HPDE6-E6E7 (cell line): ENCODE data around the gene MBP.

Experiments used
- DNase-seq: peaks from one replicate; pipeline ENCODE4 v3.0.0; 2011; ENCODE audit warnings: missing footprints; ENCODE audit errors: extremely low spot score

The MBP gene

DNA sequence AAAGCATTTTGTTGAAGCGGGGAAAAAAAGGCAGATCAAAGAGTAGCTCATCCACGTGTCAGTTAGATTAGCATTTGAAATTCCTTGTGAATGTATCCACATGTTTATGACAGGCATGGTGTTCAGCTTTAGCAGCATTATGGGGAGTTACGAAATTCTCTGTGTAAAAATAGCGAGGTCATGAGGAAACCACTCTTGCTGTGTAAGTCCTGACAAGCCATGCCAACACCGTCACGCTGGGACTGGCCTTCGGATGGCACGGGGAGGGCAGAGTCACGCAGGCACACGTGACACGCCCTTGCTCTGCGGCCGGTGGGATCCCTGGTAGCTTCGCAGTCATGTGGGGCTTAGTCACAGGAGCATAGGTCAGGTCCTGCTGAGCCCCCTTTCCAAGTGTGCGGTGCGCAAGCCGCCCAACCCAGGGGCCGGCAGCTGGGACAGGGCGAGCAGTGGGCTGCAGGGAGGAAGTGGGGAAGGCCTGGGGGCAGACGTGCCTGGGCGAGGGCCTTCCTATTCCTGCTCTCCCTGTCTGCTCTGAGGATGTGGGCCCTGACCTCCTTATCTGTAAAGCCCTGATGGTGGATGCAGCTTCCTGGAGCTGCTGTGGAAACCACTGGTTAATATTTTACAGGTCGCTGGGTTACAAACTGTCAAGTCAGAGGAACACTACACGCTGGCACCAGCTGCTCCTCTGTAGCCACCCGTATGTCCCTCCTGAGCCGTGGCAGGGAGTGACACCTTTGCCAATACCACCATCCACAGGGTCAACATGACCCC is 18.0 kb downstream of the MBP start:
- DNase-seq = peak; percentile 88

DNA sequence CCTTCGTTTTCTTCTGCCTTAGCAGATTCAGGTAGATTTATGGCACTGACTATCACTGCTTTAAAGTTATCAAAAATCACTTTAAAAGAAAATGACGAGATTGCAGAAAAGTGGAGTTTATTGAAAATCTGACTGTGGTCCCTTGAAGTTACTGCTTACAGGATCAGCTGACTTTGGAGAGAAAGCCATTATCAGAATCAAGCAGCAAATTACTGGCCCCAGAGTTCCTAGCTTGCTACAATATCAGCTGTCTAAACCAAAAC is 18.5 kb downstream of the MBP start:
- DNase-seq = no peak

DNA sequence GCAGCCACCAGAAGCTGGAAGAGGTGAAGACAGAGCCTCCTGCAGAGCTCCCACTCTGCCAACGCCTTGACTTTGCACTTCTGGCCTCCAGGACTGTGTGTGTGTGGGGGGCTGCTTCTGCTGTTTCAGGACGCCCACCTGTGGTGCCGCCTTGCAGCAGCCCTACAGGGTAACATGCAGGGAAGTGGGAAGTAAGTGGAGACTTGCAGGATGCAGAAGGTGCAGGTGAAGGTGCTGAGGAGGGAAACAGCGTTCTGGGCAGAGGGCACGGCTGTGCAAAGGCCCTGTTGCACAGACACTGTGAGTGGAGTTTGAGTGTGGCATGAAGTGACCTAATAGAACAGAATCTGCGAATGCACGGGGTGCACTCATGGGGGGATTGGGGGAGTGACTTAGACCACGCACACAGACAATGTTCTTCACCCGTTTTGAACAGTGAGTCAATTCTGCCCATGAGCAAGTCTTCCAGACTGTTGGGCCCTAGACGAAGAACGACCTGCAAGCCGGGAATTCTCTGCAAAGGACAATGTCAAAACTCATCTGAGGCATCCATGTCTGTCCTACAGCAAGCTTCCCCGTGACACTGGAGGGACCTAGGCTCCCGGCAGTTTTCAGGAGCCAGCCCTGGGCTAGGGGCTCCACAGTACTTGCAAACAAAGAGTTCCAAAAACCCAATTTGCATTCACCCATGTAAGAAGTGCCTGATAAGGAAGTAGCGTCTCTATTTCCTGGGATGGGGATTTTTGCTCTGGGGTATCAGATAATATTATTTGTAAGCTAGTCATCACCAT is 19.0 kb downstream of the MBP start:
- DNase-seq = no peak

DNA sequence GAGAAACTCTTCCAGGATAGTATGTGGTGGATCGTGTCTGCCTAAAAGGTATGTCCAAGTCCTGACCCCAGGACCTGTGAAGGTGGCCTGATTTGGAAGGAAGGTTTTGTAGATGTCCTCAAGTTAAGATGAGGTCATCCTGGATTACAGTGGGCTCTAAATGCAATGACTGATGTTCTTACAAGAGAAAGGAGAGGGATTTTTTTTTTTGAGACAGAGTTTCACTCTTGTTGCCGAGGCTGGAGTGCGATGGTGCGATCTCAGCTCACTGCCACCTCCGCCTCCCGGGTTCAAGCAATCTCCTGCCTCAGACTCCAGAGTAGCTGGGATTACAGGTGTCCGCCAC is 19.9 kb downstream of the MBP start:
- no peak for DNase-seq

DNA sequence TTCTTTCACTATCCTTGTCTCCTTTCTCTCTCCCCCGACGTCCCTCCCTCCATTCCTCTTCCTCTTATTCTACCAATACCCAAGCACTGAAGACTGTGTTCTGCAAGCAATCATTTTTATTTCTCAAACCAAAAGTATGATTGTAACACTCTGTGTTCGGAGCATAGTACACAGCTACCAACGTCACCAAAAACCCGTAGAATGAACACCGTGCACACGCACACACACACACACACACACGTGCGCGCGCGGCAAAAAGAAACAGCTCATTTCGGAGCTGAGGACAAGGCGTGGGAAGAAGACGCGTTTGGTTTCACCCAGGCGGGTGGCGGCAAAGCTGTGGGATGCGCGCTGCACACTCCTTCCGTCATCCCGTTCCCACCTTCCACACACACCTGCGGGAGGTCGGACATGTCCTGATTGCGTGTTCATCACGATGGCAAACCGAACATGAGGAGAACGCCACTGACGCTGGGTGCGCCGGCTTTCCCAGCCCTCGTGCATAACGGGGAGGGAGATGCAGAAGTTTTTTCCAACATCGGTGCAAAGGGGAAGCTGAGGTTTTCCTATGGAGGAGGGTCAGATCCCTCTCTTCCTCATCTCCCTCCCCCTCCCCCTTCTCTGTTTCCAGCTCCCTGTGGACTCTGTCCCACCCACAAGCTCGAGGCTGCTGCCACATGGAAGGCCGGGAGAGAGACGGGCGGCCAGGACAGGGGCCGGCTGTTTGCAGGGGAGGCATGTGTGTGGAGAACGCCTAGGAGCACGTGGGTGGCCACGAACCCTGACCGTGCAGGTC is 20.4 kb downstream of the MBP start:
- DNase-seq = no peak

DNA sequence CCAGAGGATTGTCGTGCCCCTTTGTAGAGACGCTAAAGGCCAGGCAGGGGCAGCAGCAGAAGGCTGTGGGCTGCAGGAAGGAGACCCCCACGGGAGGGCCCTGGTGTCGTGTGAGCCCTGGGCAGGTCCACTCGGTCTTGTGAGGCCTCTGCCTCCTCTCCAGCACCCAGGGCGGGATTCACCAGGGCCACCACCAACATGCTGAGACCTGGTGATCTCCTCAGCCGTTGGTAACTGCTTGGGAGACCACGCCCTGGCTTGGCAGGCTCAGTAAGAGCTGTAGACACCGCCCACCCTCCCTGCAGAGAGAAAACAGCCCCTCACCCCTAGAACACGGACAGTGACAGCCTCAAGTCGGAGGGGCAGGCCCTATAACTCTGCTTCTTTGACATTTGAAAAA is 21.1 kb downstream of the MBP start:
- DNase-seq = no peak

DNA sequence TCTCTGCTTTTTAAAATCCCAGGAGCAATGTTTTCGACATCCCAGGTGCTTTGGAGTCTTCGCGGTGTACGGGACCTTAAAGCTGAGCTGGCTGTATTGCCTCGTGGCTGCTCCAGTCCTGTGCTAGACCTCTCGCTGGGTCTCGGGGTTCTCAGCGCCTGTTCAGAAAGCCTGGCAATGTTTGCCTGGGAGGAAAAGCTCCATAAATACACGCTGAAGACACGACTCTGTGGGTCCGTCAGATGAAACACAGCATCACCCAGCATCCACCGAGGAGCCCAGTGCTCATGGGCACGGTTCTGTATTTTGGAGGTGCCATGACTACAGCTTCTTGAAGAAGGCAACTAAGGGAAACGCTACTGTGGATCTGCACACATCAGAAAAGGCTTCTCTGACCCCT is 21.6 kb downstream of the MBP start:
- DNase-seq = no peak

DNA sequence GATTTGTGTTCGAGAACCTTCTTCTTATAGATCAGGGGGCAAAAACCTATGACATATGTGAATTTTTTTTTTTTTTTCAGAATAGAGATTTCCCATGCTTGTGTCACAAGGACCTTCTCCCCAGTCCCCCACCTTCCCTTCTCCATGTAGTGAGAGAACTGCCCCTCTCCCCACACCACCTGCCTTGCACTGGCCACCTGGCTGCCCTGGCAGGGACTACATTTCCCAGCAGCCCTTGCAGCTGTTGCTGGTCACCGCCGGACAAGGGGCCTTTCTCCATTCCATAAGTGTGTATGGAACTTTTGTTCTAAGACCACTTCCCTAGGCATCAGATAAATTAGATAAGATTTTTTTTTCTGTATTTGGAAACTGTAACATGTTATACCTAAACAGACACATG is 22.2 kb downstream of the MBP start:
- DNase-seq = no peak

DNA sequence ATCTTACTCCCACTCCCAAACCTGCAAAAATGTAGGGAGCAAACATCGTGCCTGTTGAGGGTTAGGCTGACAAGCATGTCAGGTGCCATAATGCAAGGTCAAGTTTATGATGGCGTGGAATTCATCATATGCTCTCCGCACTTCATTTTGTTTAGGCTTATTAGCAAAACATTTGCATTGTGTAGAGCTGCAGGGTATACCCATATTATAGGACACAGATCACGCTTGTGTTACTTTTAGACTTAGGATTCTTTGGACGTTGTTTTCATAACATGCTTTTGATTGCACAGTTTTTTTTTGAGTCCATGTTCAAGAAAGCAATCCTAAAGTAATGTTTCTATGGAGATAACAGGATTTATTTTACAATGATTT is 22.9 kb downstream of the MBP start:
- DNase-seq = no peak

DNA sequence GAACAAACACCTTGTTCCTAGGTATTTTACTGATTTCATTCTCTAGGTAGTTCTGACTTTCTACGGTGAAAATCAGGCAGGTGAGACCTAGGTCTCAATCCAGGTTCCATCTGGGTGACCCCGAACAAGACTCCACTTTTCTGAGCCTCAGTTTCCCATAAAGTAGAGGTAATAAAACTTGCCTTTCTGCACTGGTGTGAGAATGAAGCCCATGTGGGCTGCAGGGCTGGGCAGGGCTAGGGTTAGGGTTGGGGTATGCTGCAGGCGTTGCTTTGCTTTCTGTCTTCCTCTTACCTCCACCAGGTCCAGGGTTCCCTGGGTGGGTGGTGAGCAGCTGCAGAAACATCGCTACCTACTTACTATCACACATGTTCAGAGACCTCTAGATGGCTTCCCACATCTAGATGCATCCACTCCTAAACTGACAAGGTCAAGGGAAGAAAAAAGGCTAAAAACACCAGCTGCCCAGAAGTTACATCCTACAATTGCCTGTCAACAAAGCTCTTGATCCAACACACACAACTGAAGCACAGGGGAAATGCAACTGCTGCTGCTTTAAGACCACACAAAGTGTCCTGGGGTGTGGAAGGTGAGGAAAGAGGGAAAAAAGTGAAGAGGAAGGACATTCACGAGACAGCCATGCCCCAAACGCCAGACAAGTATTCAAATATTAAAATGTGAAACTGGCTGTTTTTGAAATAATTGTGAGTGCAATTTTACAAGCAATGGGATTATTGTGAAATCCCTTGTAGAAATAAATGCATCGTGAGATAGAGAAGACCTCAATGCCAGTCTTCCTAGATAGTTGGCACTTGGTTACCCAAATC is 23.5 kb downstream of the MBP start:
- DNase-seq = no peak

DNA sequence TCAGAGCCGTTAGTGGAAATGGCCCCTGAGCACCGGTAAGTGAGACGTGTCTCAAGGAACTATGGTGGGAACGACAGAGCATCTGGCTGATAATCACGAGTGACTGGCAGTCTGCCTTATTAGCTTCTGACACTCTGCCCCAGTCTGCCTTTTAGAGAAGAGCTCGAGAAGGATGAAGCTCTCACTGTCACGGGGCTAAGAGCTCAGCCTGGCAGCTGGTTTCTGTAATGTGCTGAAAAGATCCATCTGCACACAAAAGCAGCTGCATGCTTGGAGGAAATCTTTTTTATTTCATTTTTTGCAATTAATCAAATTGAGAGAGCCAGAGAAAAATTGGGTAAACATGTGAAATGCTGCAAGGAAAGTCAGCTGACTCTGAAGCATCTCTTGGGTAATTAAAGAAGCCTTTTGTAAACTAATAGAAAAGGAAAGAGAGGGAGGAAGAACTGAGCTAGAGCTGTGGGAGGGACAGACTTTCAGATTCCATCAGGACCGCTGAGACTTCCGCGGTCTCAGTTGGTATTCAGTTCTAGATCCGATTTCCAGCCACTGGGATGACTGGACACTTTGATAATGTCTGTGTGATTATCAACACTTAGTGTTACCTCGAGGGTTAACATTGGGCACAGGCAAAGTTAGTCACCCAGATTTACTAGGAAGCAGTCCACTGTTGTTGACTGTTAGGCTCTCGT is 24.4 kb downstream of the MBP start:
- DNase-seq = no peak

DNA sequence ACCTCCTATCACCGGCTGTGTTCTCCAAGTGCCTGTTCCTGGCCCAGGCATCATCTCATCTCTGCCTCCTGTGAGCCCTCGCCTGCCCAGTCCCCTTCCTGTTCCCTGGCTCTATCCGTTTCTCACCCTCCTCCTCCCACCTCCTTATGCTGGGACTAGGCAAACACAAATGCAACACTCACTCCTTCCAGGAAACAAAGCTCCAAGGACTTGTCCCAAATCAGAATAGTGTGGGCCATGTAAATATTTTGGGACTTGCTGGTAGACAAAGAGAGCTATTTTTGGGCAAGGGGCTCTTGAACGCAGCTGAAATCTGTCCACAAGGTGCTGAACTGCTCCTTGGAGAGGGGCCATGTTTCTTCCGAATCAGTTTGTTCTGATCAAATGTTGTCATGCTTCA is 25.3 kb downstream of the MBP start:
- DNase-seq = no peak

DNA sequence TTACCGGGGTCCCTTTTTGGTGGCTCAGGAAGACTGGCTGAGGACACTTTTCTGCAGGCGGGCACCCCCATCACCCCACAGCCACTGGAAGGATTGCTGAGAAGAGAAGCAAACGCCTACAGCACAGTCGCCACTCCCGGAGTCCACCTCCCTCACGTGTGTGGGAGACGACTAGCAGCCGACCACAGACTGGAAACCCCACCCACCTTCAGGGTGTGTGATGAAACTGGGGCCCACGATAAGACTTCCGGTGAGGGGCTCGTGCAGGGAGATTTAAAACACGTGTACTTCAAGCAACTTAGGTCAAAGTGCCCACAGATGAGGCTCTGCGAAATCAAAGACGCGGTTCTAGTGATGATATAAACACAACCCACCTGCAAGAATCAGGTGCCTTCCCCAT is 26.3 kb downstream of the MBP start:
- DNase-seq = no peak

DNA sequence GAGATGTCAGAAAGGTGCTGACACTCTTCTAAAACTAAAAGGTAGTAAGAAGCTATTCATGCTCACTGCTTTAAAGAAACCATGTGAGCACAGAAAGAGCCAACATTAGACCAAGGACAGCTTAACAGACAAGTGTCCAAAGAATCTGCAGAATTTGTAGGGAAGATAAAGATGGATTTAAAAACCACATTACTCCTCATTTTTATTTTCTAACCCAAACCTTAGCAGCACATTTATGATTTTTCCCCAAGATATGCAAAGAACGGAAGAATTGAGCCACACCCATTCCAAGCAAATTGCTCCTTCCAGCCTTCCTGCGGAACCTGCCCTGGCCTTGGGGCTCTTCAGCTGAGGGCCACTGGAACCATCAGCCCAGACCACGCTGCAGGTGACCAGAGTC is 26.9 kb downstream of the MBP start:
- DNase-seq = no peak

DNA sequence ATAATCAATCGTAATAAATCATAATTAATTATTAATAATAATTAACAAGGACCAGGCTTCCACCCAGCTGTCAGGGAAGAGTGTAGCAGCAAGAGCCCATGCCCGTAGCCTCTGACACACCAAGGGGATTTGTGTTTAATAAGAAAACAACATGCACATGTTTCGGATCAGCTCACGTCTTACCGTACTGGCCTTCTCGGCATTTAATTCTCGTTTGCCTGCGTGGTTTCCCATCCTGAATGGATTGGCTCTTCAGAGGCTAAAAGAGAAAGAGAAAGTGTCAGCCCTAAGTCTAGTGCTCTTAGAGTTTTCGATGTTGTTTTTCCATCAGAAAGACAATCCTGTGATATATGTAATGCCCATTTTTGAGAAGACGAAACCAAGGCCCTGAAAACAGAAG is 27.6 kb downstream of the MBP start:
- no peak for DNase-seq

DNA sequence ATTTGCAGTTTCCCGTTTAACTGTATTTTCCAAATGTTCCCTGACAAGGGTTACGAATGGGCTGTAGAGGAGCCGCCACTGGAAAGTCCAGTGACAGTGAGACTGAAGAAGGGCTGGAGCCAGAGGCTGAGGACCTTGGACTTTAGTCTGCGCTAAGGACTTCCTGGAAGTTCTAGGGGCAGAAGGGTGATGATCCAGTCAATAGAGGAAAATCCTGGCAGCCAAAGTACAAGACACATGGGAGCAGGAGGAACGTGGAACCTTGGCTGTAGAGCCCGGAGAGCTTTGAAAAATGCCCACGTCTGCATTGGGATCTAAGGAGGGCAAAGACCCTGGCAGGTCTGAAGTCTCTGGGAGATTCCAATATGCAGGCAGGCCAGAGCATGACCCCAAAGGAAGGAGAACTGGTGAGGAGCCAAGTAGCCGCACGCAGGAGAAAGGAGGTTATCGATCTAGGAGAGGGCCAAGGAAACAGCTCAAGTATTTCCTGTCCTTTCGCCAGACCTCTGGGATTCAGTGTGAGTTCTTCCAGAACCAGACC is 28.5 kb downstream of the MBP start:
- no peak for DNase-seq

DNA sequence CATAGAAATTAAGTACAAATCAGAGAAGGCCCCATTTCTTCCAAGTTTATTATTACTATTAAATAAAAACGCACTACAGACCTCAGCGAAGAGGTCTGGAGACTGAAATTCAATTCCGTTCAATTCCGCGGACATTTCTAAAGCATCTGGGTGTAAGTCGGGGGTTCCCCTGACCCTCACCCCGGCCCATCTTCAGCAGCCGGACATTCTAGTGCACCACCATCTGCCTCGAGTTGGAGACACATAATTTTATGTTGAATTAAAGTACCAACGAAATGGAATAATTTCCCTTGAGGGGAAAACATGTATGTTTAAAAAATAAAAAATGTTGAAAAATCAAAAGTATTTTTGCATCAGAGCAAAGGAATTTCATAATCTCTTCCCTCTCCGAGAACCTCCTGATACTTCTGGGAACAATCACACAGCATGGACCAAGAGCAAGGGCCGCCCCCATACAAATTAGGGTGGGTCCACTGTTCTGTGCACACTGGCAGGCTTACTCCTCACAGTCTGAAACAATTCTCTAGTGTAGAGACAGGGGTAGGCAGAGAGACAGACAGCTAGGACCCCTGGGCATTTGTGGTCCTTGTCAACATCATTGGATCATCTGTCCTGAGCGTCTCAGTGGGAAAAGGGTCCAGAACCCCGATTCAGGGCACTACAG is 29.3 kb downstream of the MBP start:
- DNase-seq = no peak

DNA sequence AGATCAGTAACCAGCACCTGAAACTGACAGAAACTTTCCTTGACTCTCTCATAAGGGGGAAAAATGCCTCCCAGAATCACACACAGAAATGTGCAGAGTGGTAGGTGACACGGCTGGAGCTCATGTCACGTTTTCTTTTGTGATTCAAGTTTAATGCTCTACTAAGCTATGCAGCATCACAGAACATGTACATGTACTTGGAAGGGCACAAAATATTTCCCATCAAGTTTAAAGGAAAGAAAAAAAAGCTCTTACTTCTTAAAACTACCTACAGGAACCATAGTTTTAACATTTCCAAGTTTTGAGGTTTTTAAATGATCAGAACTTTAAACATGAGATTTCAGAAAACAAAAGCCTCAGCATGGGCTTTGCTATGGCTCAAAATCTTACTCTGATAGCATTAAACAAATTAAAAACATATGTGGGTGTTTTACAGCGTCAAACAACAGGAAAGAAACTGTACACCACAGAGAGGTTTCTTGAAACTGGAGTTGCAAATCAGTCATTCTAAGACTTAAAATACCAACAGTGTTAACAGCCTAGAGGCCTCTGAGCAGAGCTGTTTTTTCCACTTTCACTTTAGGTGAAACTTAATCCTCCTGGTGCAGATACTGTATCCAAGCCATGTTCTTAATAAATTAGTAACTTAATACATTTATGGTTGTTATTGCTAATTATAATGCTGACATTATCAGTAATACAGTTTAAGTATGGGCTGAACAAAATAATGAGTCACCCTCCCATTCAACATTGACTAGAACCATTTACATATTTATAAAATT is 30.1 kb downstream of the MBP start:
- DNase-seq = peak; percentile 48

DNA sequence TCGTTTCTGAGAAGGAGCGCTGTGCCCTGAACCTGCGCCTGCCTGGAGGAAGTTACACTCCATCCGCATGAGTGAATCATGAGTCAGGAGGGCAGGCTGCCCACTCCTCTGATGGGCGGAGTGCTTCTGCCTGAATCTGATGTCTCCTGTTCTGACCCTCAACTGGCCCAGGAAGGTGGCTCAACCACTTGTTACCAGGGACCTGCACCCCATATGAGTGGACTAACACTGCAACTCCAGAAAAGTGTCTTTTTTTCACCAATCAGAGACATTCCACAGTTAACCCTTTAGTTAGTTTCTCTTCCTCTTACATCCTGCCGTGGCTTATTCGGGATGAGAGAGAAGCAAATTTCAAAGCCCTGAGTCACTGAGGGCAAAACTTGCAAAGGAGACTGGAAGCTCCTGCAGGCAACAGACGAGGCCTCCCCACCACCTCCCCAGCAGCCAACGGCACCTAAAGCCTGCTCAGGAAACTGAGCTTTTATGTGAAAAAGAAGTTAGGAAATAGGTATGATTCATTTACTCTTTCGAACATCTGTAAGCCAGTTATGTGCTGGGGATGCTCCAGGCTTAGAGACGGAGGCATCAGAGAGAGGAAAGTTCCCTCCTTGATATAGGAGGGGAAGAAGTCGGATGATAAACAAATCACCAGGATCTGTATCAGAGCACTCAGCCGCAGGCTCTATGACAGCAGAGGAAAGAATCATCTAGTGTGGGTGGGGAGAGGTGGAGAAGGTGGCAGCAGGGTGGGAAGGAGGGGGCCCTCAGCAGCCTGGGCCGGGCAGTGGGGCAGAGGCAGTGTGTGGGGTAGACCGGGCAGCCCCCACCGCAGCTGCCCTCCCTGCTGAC is 30.9 kb downstream of the MBP start:
- peak; percentile 90 for DNase-seq
